MCF 10A (cell line): ENCODE results near the gene SNX11. TPM values are rescaled to one million over a fixed set of nuclear protein-coding genes. Genes with fewer than 3 reads are reported as not detected.

Experiments
- BruUV-seq: library from RNA; stranded (reverse); fragments of 400-500 nt; replicated peaks from 2 replicates; lab custom pipeline; 2021; lab: Mats Ljungman, UMichigan
- CTCF ChIA-PET: fragments of 300-600 bp; sonication (Branson Sonifier 250); formaldehyde crosslinking; extraction: SDS; loops from one replicate; lab custom pipeline; 2021; ENCODE audit warnings: antibody characterized with exemption, inconsistent platforms; lab: Yijun Ruan, JAX
- POLR2A ChIA-PET: fragments of 300-600, 350-650 bp; sonication (Branson Sonifier 250); formaldehyde crosslinking; extraction: SDS; loops from one replicate; lab custom pipeline; 2020; ENCODE audit warnings: antibody characterized with exemption, inconsistent platforms; lab: Yijun Ruan, JAX
- DNase-seq: peaks from one replicate; pipeline ENCODE4 v3.0.0-alpha.2; 2018; ENCODE audit not compliant: unreplicated experiment
- H3K27ac Mint-ChIP-seq: one replicate; pipeline ENCODE4 v1.8.0; 2022; ENCODE audit warnings: mild to moderate bottlenecking, low read depth, mixed read lengths; ENCODE audit not compliant: unreplicated experiment
- H3K27me3 Mint-ChIP-seq: one replicate; pipeline ENCODE4 v1.8.0; 2022; ENCODE audit warnings: mixed read lengths; ENCODE audit not compliant: insufficient read depth, unreplicated experiment
- H3K36me3 Mint-ChIP-seq: one replicate; pipeline ENCODE4 v1.8.0; 2022; ENCODE audit warnings: mild to moderate bottlenecking, moderate library complexity, mixed read lengths; ENCODE audit not compliant: insufficient read depth, unreplicated experiment
- H3K4me1 Mint-ChIP-seq: one replicate; pipeline ENCODE4 v1.8.0; 2022; ENCODE audit warnings: mixed read lengths; ENCODE audit not compliant: insufficient read depth, unreplicated experiment
- H3K4me3 Mint-ChIP-seq: one replicate; pipeline ENCODE4 v1.8.0; 2022; ENCODE audit warnings: mild to moderate bottlenecking, moderate library complexity, mixed read lengths; ENCODE audit not compliant: unreplicated experiment
- H3K9me3 Mint-ChIP-seq: one replicate; pipeline ENCODE4 v1.8.0; 2022; ENCODE audit warnings: mixed read lengths; ENCODE audit not compliant: unreplicated experiment
- intact Hi-C: fragments of 100-400 bp; cut with micrococcal nuclease; formaldehyde crosslinking; loops from 2 replicates; pipeline ENCODE4 v1.14.1; 2022
- total RNA-seq: library from RNA; stranded (reverse); gene quantifications from 2 replicates; pipeline ENCODE4 v1.2.3, GENCODE V29; 2022
- TF ChIP-seq, protein P1 (sequence below): fragments of 200-600 bp; IDR thresholded peaks from one replicate; pipeline ENCODE4 v1.8.0; 2022; ENCODE audit warnings: antibody characterized with exemption, mild to moderate bottlenecking; ENCODE audit not compliant: unreplicated experiment

Gene SNX11
- total RNA-seq, 1 experiment from 2014 or later, result 24.2 TPM

DNA sequence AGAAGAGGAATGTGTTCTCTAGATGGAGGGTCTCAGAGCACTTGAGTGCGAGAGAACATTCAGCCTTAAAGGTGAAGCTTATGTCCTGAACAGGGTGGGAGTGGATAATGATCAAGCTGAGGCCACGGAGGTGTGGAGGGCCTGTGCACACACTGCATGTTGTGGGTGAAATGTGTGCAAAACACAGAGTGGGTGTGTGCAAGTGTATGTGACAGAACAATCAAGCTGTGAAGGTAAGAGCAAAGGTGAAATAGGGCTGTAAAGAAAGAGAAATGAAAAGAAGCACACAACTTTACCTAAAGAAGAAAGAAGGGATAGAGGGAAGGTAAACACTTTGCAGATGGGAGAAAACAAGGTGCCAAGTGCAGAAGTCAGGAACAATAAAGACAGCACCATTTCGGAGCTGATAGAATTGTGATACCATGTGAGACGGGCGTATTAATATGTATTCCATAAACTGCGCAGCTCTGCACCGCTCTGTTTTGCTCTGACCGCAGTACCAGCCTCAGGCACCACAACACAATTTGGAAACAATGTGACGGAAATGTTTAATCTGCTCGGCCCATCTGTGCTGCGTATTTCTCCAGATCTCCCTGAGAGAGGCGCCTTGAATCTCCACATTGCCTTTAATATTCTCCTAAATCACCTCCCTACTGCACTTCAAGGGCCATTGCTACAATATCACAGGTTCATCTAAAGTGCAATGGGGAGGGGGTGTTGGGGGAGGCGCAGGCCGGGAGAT is 40.6 kb downstream of the SNX11 start:
- TF ChIP-seq, protein P1, sequence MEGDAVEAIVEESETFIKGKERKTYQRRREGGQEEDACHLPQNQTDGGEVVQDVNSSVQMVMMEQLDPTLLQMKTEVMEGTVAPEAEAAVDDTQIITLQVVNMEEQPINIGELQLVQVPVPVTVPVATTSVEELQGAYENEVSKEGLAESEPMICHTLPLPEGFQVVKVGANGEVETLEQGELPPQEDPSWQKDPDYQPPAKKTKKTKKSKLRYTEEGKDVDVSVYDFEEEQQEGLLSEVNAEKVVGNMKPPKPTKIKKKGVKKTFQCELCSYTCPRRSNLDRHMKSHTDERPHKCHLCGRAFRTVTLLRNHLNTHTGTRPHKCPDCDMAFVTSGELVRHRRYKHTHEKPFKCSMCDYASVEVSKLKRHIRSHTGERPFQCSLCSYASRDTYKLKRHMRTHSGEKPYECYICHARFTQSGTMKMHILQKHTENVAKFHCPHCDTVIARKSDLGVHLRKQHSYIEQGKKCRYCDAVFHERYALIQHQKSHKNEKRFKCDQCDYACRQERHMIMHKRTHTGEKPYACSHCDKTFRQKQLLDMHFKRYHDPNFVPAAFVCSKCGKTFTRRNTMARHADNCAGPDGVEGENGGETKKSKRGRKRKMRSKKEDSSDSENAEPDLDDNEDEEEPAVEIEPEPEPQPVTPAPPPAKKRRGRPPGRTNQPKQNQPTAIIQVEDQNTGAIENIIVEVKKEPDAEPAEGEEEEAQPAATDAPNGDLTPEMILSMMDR, result no peak
- BruUV-seq, result no TSS peak
- Mint-ChIP-seq H3K9me3 (no peaks in the 10 kb centered on the region), H3K27me3 (peaks cover 92% of the 10 kb centered on the region), H3K4me1 (no peaks in the 10 kb centered on the region), H3K36me3 (no peaks in the 10 kb centered on the region), H3K27ac (no peak overlapping the region), H3K4me3 (no peak overlapping the region)
- ChIA-PET POLR2A (no interaction called here), CTCF (no interaction called here)
- intact Hi-C loops, result no loop called here
- no peak for DNase-seq

GRCh38 chr17:48148854-48149786 is 41.6 kb downstream of the SNX11 start:
- no peak for DNase-seq
- Mint-ChIP-seq H3K27me3 (peaks cover 93% of the 10 kb centered on the region), H3K4me1 (no peaks in the 10 kb centered on the region), H3K27ac (no peak overlapping the region), H3K4me3 (no peak overlapping the region), H3K9me3 (no peaks in the 10 kb centered on the region), H3K36me3 (no peaks in the 10 kb centered on the region)
- BruUV-seq, result no TSS peak
- TF ChIP-seq, protein P1, result no peak
- ChIA-PET POLR2A (no interaction called here), CTCF (interaction anchor here (0.7 to 1.3 kb wide), 2 partner anchors 69 to 470 kb away, joined by 3 read pairs; no protein-coding TSS in a partner anchor)
- intact Hi-C loops, result no loop called here

GRCh38 chr17:48149787-48150463 is 42.4 kb downstream of the SNX11 start:
- TF ChIP-seq, protein P1, result no peak
- no peaks in the 10 kb centered on the region for H3K4me1 Mint-ChIP-seq
- no peak overlapping the region for H3K4me3 Mint-ChIP-seq
- intact Hi-C loops, result no loop called here
- no TSS peak for BruUV-seq
- H3K27ac Mint-ChIP-seq, result no peak overlapping the region
- no peak for DNase-seq
- no peaks in the 10 kb centered on the region for H3K9me3 Mint-ChIP-seq
- peaks cover 86% of the 10 kb centered on the region for H3K27me3 Mint-ChIP-seq
- ChIA-PET CTCF (interaction anchor here (0.7 to 1.3 kb wide), 2 partner anchors 68 to 469 kb away, joined by 3 read pairs; no protein-coding TSS in a partner anchor), POLR2A (no interaction called here)
- H3K36me3 Mint-ChIP-seq, result no peaks in the 10 kb centered on the region
